C4-2B (cell line): ENCODE measurements around the gene CCDC9.
A peak's percentile ranks its signal among the peaks of the same experiment; 100 is the strongest.
"Not testable (repeated sequence)": the region's sequence is repeated elsewhere in the genome, so short reads cannot be mapped to it uniquely, and the experiment has no call there.

Experiments
- H3K27ac ChIP-seq: fragments of 450-650 bp; 2 replicates; pipeline ENCODE4 v1.5.1; 2017
- ZFX ChIP-seq: fragments of 450-650 bp; IDR thresholded peaks from 2 replicates; pipeline ENCODE4 v1.6.1; 2017
- TF ChIP-seq, protein P1 (sequence below): fragments of 450-650 bp; conservative IDR thresholded peaks from 2 replicates; pipeline ENCODE4 v1.5.1; 2017; ENCODE audit warnings: mild to moderate bottlenecking

Gene CCDC9

DNA sequence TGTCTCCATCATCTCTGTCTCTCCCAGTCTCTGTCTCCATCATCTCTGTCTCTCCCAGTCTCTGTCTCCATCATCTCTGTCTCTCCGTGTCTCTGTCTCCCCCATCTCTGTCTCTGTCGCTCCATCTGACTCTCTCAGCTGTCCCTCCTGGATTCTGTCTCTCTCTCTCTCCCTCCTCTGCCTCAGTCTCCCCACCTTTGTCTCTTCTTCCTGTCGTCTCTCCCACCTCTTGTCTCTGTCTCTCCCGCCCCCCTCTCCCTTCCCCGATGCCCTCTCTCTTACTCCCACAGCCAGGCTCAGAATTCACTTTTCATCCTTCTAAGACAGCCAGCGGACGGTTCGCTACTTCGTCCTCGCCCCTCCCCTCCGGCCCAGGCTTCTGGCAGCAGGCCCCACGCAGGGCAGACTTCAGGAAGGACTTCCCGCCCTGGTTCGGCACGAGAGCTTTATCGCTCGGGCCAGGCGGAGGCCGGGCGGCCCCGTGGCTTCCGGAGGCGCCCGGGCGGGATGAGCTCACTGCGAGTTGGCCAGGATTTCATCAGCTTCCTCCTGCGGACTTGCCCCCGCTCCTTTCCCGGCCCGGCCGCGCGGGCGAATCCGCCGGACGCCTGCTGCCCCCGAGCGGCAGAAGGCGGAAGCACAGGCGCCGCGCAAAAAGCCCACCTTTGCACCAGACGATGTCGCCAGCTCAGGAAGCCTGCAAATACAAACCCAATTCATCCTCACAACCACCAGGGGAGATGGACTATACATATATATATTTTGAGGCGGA is 12.4 kb upstream of the CCDC9 start:
- H3K27ac ChIP-seq, result peak overlapping the region; percentile 73

DNA sequence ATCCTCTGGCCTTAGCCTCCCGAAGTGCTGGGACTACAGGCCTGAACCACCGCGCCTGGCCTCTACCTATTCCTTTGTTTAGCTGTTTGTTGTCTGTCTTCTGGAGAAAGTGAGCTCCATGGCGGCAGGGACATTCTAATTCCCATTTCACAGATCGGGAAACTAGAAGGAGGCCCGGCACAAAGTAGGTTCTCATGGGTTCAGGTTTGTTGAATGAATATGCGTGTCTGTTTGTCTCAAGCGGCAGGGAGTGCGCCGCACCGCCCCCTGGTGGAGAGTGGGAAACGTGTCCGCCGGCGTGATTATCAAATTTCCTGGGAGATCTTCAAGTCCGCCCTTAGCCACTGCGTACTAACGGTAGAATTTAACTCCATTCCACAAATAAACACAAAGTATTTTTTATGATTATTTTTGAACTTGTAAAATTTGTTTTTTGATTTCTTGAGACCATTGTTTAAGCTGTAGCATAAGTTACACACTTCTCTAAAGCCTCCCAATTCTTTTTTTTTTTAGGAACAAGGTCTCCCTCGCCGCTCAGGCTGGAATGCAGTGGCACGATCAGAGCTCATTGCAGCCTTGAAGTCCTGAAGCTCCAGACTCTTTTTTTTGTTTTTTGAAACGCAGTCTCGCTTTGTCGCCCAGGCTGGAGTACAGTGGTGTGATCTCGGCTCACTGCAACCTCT is 8.9 kb upstream of the CCDC9 start:
- no peak overlapping the region for H3K27ac ChIP-seq
- no peak for TF ChIP-seq ZFX
- TF ChIP-seq, protein P1, sequence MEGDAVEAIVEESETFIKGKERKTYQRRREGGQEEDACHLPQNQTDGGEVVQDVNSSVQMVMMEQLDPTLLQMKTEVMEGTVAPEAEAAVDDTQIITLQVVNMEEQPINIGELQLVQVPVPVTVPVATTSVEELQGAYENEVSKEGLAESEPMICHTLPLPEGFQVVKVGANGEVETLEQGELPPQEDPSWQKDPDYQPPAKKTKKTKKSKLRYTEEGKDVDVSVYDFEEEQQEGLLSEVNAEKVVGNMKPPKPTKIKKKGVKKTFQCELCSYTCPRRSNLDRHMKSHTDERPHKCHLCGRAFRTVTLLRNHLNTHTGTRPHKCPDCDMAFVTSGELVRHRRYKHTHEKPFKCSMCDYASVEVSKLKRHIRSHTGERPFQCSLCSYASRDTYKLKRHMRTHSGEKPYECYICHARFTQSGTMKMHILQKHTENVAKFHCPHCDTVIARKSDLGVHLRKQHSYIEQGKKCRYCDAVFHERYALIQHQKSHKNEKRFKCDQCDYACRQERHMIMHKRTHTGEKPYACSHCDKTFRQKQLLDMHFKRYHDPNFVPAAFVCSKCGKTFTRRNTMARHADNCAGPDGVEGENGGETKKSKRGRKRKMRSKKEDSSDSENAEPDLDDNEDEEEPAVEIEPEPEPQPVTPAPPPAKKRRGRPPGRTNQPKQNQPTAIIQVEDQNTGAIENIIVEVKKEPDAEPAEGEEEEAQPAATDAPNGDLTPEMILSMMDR, result peak; percentile 87

More for the DNA sequence above, 12.4 kb upstream of the CCDC9 start:
- TF ChIP-seq ZFX, result no peak
- TF ChIP-seq, protein P1, result peak; percentile 89

DNA sequence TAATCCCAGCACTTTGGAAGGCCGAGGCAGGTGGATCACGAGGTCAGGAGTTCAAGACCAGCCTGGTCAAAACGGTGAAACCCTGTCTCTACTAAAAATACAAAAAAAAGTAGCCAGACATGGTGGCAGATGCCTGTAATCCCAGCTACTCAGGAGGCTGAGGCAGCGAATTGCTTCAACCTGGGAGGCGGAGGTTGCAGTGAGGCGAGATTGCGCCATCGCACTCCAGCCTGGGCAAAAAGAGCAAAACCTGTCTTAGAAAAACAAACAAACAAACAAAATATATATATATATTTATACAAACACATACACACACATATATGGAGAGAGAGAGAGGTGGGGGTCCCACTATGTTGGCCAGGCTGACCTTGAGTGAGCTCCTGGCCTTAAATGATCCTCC is 3.3 kb upstream of the CCDC9 start:
- not testable (repeated sequence) for H3K27ac ChIP-seq

DNA sequence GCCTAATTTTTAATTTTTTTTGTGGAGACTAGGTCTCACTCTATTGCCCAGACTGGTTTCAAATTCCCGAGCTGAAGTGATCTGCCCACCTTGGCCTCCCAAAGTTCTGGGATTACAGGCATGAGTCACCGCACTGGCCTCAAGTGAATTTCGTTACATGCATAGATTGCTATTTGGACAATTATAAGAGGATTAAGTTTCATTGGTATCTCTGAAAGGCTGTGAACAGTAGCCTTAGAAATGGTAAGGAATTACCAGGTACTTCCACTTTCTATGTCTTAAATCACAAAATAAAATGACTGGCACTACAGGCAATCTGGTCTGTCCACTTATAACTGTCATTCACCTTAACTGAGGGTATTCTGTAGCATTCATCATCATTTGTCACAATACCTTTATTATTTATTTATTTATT is 2.9 kb upstream of the CCDC9 start:
- no peak for TF ChIP-seq ZFX

DNA sequence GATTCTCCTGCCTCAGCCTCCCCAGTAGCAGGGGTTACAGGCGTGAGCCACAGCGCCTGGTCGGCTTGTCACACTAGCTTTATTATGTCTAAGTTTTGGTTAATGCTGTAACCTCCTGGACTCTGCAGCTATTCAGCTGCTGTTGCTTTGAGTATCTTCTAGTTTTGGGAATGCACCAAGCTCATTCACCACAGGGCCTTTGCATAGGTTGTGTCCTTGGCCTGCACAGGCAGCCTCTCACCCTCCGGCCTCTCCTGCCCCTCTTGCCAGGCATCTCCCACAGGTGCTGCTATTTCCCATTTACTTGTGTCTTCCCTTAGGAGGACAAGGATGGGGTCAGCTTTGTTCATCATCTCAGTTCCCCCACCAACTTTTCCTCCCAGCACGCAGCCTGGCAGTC is 2.4 kb upstream of the CCDC9 start:
- TF ChIP-seq, protein P1, result no peak
- no peak for TF ChIP-seq ZFX
- no peak overlapping the region for H3K27ac ChIP-seq

More for the DNA sequence above, 2.9 kb upstream of the CCDC9 start:
- no peak overlapping the region for H3K27ac ChIP-seq

DNA sequence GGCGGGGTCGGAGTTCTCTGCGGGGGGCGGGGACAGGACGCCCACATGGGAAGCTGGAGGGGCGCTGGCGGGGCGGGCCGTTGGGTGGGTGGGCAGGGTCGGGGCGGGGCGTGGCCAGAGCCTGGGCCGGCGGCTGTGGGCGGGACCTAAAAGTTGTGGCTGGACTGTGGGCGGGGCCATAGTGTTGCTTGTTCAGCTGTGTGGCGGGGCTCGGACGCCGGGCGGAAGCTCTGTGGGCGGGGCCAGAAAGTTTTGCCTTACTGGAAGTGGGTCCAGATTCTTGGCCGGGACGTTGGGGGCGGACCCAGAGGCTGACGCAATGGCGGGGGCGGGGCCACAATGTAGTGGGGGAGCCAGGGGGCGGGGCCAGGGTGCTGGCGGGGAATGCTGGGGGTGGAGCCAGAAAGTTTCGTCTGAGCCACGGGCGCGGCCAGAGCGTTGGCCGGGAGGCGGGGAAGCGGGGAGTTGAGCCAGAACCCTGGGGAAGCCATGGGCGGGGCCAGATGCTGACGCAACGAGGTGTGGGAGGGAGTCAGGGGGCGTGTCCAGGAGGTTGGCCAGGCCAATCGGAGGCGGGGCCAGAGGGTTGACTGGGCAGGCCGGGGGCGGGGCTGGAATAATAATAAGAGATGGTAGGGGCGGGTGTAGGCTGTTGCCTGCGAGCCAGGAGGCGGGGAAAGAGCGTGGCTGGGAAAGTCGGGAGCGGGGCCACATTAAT is 527 bp downstream of the CCDC9 start:
- TF ChIP-seq, protein P1, result no peak
- no peak for TF ChIP-seq ZFX
- H3K27ac ChIP-seq, result peak overlapping the region; percentile 93

DNA sequence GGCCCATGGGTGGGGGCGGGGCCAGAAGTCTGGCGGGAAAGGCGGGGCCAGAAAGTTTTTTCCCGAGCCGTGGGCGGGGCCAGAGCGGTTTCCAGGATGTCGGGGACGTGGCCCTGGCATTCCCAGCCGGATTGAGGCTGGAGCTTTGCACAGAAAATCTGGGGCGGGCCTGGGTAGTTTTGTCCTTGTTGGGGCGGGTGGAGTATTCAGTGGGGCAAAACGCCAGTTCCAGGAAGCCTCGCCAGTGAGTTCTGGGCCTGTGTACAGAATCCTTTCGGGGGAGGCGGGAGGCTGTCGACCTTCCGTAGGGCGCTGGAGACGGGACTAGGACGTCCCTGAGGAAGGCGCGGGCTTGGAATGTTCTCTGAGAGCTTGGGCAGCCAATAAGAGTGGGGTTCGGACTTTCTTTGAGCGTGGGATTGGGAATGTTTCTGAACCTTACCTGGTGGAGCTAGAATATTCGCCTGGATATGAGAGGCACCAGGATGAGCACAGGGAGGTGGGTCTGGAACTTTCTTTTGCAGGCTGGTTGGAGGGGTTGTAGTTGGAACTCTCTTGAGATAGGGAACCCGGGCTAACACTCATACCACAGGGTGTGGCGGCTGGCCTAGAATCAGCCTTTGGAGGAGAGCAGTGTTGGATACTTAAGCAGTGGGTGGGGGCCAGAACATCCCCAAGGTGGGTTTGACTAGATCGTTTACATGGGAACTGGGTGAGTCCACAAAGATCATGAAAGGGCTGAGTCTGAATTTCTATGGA is 1.3 kb downstream of the CCDC9 start:
- no peak for TF ChIP-seq ZFX
- H3K27ac ChIP-seq, result peak overlapping the region; percentile 93

DNA sequence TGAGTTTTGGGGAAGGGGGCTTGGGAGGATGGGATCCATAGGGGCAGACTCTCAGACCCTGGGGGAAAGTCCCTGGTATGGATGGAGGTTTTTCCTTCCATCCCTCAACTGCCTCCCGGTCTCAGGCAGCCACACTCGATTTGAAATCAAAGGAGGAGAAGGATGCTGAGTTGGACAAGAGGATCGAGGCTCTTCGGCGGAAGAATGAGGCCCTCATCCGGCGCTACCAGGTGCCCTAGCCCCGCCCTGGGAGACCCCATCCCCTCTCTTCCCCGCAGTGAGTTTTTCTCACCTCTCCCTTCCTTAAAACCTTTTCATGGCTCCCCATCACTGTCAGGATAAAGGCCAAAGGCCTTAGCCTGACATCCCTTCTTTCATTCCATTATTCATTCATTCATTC is 2.1 kb downstream of the CCDC9 start:
- TF ChIP-seq, protein P1, result no peak
- TF ChIP-seq ZFX, result no peak
- peak overlapping the region; percentile 93 for H3K27ac ChIP-seq
